ENCODE results near the gene ST8SIA1. TPM values are rescaled to one million over a fixed set of nuclear protein-coding genes. Genes with fewer than 3 reads are reported as not detected.

Gene ST8SIA1
- total and polyA plus RNA-seq, 9 donors, result 0.69 to 18.1 (median 4.1) TPM

DNA sequence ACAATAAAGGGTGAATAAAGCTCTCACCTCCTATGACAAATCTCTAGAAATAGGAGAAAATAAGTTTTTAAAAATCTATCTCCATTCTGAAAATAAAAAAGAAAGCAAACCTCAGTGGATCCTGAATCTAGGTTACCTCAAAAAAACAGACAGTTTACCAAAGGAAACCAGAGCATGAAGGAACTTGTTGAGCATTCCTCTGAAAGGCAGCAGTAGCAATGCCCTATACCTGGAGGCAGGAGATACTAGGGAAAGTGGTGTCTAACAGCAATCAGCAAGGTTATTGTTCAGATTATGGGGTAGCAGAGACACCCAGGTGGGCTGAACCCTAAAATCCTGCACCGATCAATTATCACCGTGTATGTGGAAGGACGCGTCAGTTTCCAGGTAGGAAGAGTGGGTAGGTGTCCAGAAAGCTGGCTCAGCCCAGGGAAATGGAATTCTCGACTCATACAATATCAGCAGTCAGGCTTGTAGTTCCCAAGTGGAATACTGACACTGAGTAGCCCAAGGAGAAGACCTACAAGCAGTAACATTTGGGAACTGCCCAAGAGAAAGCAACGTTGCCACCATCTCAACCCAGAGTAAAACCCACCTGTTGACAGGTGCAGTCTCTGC is 128.3 kb downstream of the ST8SIA1 start:
- no peak for DNase-seq
- H3K4me3 ChIP-seq, result no peak overlapping the region
- H3K27me3 ChIP-seq, result no peaks in the 10 kb centered on the region
- no peak overlapping the region for H3K27ac ChIP-seq
- WGBS, 3 donors, result 91 to 95% (median 92%) methylated on average over 6 of the region's 6 CpGs
- TF ChIP-seq POLR2A (IDR thresholded peaks at IDR 0.05), result no peak
- TF ChIP-seq, protein P1, sequence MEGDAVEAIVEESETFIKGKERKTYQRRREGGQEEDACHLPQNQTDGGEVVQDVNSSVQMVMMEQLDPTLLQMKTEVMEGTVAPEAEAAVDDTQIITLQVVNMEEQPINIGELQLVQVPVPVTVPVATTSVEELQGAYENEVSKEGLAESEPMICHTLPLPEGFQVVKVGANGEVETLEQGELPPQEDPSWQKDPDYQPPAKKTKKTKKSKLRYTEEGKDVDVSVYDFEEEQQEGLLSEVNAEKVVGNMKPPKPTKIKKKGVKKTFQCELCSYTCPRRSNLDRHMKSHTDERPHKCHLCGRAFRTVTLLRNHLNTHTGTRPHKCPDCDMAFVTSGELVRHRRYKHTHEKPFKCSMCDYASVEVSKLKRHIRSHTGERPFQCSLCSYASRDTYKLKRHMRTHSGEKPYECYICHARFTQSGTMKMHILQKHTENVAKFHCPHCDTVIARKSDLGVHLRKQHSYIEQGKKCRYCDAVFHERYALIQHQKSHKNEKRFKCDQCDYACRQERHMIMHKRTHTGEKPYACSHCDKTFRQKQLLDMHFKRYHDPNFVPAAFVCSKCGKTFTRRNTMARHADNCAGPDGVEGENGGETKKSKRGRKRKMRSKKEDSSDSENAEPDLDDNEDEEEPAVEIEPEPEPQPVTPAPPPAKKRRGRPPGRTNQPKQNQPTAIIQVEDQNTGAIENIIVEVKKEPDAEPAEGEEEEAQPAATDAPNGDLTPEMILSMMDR (IDR thresholded peaks at IDR 0.05), result no peak
- H3K4me1 ChIP-seq (ENCODE audit: insufficient read depth), result no peaks in the 10 kb centered on the region
- H3K36me3 ChIP-seq, result no peaks in the 10 kb centered on the region
- no peaks in the 10 kb centered on the region for H3K9me3 ChIP-seq
- intact Hi-C loops (cut with DNase I), result loop anchor here in 1 of 4 donors (5.0 kb wide), 1 partner anchor 1801 kb away; no protein-coding TSS in a partner anchor

DNA sequence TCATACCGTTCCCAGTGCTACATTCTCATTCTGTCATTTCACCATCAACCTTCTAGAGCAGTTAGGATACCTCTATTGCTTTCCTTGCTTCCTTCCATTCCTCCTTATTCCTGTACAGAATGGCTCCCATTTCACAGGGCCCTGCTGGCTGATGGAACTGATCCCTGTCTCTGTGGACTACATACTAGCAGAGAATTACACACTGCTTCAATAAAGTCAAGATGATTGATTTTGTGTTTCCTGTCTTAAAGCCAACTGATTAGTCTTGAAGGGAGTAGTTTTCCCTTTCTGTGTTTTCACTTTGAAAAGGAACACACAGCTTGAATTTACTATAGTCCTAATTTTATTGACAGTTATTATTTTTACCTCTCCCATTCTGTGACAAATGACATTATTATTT is 130.1 kb downstream of the ST8SIA1 start:
- Histone ChIP-seq H3K27ac (no peak overlapping the region), H3K9me3 (no peaks in the 10 kb centered on the region), H3K4me3 (no peak overlapping the region), H3K36me3 (no peaks in the 10 kb centered on the region), H3K27me3 (no peaks in the 10 kb centered on the region), H3K4me1 (ENCODE audit: insufficient read depth) (no peaks in the 10 kb centered on the region)
- intact Hi-C loops (cut with DNase I), result no loop called here
- no peak for DNase-seq
- no peak for TF ChIP-seq POLR2A (IDR thresholded peaks at IDR 0.05)
- TF ChIP-seq, protein P1 (IDR thresholded peaks at IDR 0.05), result no peak
- no peak for TF ChIP-seq EP300 (IDR thresholded peaks at IDR 0.05)
- WGBS, 3 donors, result 89 to 98% (median 94%) methylated on average over 1 of the region's 1 CpG

DNA sequence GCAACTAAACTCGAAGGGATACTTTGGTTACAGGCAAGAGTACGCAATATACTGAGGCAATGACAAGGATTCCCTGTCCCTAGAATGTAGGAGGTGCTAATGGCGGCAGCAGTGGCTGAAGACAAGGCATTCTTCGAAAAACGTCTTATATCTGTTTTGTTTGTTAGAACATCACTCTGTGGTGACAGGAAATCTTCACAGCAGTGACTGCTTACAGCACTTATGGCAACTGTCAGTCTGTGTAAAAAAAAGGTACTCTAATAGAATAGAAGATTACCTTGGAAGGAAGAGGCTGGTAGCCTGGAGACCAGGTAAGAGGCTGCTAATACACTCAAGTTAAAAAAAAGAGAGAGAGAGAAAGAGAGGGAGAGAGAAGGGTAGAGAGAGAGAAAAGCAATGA is 131.7 kb downstream of the ST8SIA1 start:
- Histone ChIP-seq H3K27ac (no peak overlapping the region), H3K9me3 (no peaks in the 10 kb centered on the region), H3K36me3 (no peaks in the 10 kb centered on the region), H3K4me3 (no peak overlapping the region), H3K27me3 (no peaks in the 10 kb centered on the region), H3K4me1 (ENCODE audit: insufficient read depth) (no peaks in the 10 kb centered on the region)
- DNase-seq, result no peak
- WGBS, 3 donors, result 65 to 83% (median 68%) methylated on average over 5 of the region's 5 CpGs
- intact Hi-C loops (cut with DNase I), result no loop called here
- TF ChIP-seq EP300 (IDR thresholded peaks at IDR 0.05) (no peak), POLR2A (IDR thresholded peaks at IDR 0.05) (no peak)
- TF ChIP-seq, protein P1 (IDR thresholded peaks at IDR 0.05), result no peak

DNA sequence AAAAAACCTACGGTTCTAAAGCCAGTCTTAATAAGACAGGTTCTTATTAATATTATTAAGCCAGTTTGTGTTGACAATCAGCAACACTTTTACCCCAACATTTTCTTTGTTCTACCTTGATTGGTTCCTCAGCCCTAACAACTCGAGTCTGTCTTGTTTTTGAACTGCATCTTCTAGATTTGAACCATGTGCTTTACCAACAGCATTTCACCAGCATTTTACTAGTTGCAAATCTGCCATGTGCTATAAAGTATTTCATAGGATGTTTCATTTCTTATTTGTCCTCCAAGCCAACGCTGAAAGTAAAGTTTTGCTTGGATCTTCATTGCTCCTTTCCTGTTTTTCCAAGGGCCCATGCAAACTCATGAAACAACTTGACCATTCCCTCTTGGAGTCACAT is 133.4 kb downstream of the ST8SIA1 start:
- intact Hi-C loops (cut with DNase I), result no loop called here
- no peak overlapping the region for H3K27ac ChIP-seq
- no peak overlapping the region for H3K4me3 ChIP-seq
- H3K27me3 ChIP-seq, result no peaks in the 10 kb centered on the region
- H3K36me3 ChIP-seq, result no peaks in the 10 kb centered on the region
- H3K4me1 ChIP-seq (ENCODE audit: insufficient read depth), result no peaks in the 10 kb centered on the region
- H3K9me3 ChIP-seq, result no peaks in the 10 kb centered on the region
- DNase-seq, result no peak
- 87 to 92% (median 88%) methylated on average over 3 of the region's 3 CpGs for WGBS, 3 donors
- TF ChIP-seq POLR2A (IDR thresholded peaks at IDR 0.05) (no peak), EP300 (IDR thresholded peaks at IDR 0.05) (no peak)
- TF ChIP-seq, protein P1 (IDR thresholded peaks at IDR 0.05), result no peak

Measured in ovary (tissue), 9 donors.